ENCODE results near the gene LMNB1. TPM values are rescaled to one million over a fixed set of nuclear protein-coding genes. Genes with fewer than 3 reads are reported as not detected.

The LMNB1 gene
- total and polyA plus RNA-seq, 8 donors: 0.72 to 7.5 (median 3.8) TPM

DNA sequence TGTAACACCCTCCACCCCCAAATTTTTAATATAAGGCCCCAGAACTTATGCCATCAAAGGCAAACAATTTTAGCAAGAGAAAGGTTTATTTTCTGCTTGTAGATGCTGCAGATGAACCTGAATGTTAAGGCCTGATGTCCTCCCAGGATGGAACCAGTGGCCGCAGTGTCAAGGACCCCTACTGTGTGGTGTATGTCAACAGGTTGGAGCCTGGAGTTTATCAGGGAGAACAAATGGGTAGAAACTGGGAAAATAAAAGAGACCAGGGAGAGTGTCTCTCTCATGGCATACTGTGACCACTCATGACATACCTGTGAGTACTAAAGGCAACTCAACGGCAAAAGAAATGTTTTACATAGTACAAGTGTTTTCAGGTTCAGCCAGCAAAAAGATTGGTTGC lies 34.5 kb upstream of the LMNB1 start:
- FAIRE-seq (no peak), ATAC-seq (no peak), DNase-seq (no peak)
- Histone ChIP-seq H3K4me1 (no peaks in the 10 kb centered on the region), H3K4me3 (no peak overlapping the region), H3K27me3 (no peaks in the 10 kb centered on the region), H3K9me3 (no peaks in the 10 kb centered on the region), H3K36me3 (no peaks in the 10 kb centered on the region), H3K27ac (no peak overlapping the region)
- TF ChIP-seq CTCF (IDR thresholded peaks at IDR 0.05): no peak
- 76 to 88% methylated on average over 2 of the region's 2 CpGs for WGBS, 2 donors
- intact Hi-C loops (cut with DNase I): no loop called here

GRCh38 chr5:126744836-126745235 lies 32.1 kb upstream of the LMNB1 start:
- no peak for TF ChIP-seq CTCF (IDR thresholded peaks at IDR 0.05)
- DNase-seq: no peak
- WGBS, 2 donors: 44 to 51% methylated on average over 2 of the region's 2 CpGs

GRCh38 chr5:126745259-126745992 lies 31.5 kb upstream of the LMNB1 start:
- no peaks in the 10 kb centered on the region for H3K4me1 ChIP-seq
- no peaks in the 10 kb centered on the region for H3K27me3 ChIP-seq
- TF ChIP-seq CTCF (IDR thresholded peaks at IDR 0.05): no peak
- no peaks in the 10 kb centered on the region for H3K9me3 ChIP-seq
- H3K27ac ChIP-seq: no peak overlapping the region
- intact Hi-C loops (cut with DNase I): no loop called here
- H3K4me3 ChIP-seq: no peak overlapping the region
- no peaks in the 10 kb centered on the region for H3K36me3 ChIP-seq
- no peak for FAIRE-seq
- WGBS, 2 donors: 73 to 77% methylated on average over 7 of the region's 7 CpGs
- DNase-seq: no peak
- no peak for ATAC-seq

More at GRCh38 chr5:126744836-126745235, 32.1 kb upstream of the LMNB1 start:
- Histone ChIP-seq H3K27me3 (no peaks in the 10 kb centered on the region), H3K4me1 (no peaks in the 10 kb centered on the region), H3K9me3 (no peaks in the 10 kb centered on the region), H3K27ac (no peak overlapping the region), H3K4me3 (no peak overlapping the region), H3K36me3 (no peaks in the 10 kb centered on the region)
- intact Hi-C loops (cut with DNase I): no loop called here
- no peak for FAIRE-seq
- no peak for ATAC-seq

GRCh38 chr5:126746290-126746689 lies 30.6 kb upstream of the LMNB1 start:
- Histone ChIP-seq H3K27me3 (no peaks in the 10 kb centered on the region), H3K27ac (no peak overlapping the region), H3K4me3 (no peak overlapping the region), H3K4me1 (no peaks in the 10 kb centered on the region), H3K9me3 (no peaks in the 10 kb centered on the region), H3K36me3 (no peaks in the 10 kb centered on the region)
- FAIRE-seq (no peak), ATAC-seq (no peak), DNase-seq (no peak)
- intact Hi-C loops (cut with DNase I): no loop called here
- no peak for TF ChIP-seq CTCF (IDR thresholded peaks at IDR 0.05)

- Histone ChIP-seq H3K9me3 (no peaks in the 10 kb centered on the region), H3K27ac (no peak overlapping the region), H3K36me3 (no peaks in the 10 kb centered on the region), H3K4me1 (no peaks in the 10 kb centered on the region), H3K4me3 (no peak overlapping the region), H3K27me3 (no peaks in the 10 kb centered on the region)
- ATAC-seq: no peak
- DNase-seq: no peak
- 79 to 88% methylated on average over 3 of the region's 5 CpGs for WGBS, 2 donors
- intact Hi-C loops (cut with DNase I): no loop called here
- no peak for TF ChIP-seq CTCF (IDR thresholded peaks at IDR 0.05)
- no peak for FAIRE-seq
These were observed 24.7 kb upstream of the LMNB1 start for GRCh38 chr5:126752081-126752785.
